Measurements from ENCODE around the gene SHANK1.

Gene SHANK1

GRCh38 chr19:50750010-50750409 is 30.4 kb upstream of the SHANK1 start:
- TF ChIP-seq NFIC (IDR thresholded peaks at IDR 0.05): no peak

DNA sequence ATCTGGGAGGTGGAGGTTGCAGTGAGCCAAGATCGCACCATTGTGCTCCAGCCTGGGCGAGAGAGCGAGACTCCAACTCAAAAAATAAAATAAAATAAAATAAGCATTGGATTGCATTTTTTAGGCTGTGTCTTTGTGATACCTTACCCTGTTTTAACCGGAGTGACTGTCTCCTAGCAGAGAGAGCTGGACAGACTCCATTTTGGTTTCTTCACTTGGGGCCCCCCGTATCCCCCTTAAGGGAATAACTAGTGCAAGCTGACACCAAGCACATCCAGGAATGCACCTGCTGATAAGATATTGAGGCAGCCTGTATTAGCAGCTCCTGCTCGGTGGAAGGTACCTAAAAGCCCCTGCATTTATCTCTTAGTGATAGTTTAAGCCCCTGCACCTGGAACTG is 29.9 kb upstream of the SHANK1 start:
- TF ChIP-seq RAD21 (IDR thresholded peaks at IDR 0.05; ENCODE audit: low read depth): no peak

- TF ChIP-seq NFIC (IDR thresholded peaks at IDR 0.05) (no peak), USF1 (IDR thresholded peaks at IDR 0.05) (0 out of 2 replicates have a peak, but pooled peaks have one; percentile 19)
These were observed 25.6 kb upstream of the SHANK1 start for GRCh38 chr19:50745221-50745620.

DNA sequence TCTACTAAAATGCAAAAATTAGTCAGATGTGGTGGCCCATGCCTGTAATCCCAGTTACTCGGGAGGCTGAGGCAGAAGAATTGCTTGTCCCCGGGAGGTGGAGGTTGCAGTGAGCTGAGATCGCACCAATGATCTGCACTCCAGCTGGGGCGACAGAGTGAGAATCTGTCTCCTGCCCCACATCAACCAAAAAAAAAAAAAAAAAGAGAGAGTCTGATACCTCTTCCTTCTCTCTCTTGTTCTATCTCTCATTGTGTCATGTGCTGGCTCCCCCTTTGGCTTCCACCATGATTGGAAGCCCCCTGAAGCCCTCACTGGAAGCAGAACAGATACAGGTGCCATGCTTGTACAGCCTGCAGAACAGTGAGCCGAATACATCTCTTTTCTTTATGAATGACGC is 23.9 kb upstream of the SHANK1 start:
- TF ChIP-seq RAD21 (IDR thresholded peaks at IDR 0.05; ENCODE audit: low read depth): no peak
- TF ChIP-seq EGR1 (IDR thresholded peaks at IDR 0.05): no peak

GRCh38 chr19:50741179-50741933 is 21.8 kb upstream of the SHANK1 start:
- TF ChIP-seq TCF12 (IDR thresholded peaks at IDR 0.05; ENCODE audit: low read depth) (no peak), EP300 (IDR thresholded peaks at IDR 0.05; ENCODE audit: borderline replicate concordance) (no peak), CEBPB (IDR thresholded peaks at IDR 0.05) (no peak), MAX (IDR thresholded peaks at IDR 0.05) (no peak), NFIC (IDR thresholded peaks at IDR 0.05) (no peak), USF1 (IDR thresholded peaks at IDR 0.05) (no peak), FOXM1 (IDR thresholded peaks at IDR 0.05; ENCODE audit: borderline replicate concordance, low read depth) (no peak), CREB1 (IDR thresholded peaks at IDR 0.05; ENCODE audit: low read depth) (no peak), REST (IDR thresholded peaks at IDR 0.05; ENCODE audit: low read depth) (no peak), TEAD4 (IDR thresholded peaks at IDR 0.05) (no peak)

DNA sequence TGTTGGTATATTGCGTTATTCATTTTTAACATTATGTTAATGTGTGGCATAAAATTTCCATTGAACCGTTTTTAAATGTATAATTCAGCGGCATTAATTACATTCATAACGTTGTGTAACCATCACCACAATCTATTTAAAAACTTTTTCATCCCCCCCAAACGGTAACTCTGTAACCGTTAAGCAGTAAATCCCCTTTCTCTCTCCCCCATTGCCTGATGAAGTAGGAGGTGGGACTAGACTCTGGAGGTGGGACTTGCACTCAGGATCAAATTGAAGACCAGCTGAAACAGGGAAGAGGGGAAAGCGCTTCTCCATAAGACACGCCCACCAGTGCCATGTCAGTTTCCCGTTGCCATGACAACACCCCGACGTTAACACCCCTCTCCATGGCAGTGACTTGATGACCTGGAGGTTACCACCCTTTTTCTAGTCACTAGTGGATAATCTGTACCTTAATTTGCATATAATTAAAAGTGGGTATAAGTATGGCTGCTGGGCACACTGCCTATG is 20.4 kb upstream of the SHANK1 start:
- TF ChIP-seq TCF12 (IDR thresholded peaks at IDR 0.05; ENCODE audit: low read depth): no peak
- no peak for TF ChIP-seq FOXM1 (IDR thresholded peaks at IDR 0.05; ENCODE audit: borderline replicate concordance, low read depth)
- TF ChIP-seq ZBTB7A (IDR thresholded peaks at IDR 0.05; ENCODE audit: low read depth): no peak
- TF ChIP-seq EP300 (IDR thresholded peaks at IDR 0.05; ENCODE audit: borderline replicate concordance): no peak
- no peak for TF ChIP-seq USF1 (IDR thresholded peaks at IDR 0.05)
- TF ChIP-seq NFIC (IDR thresholded peaks at IDR 0.05): no peak
- TF ChIP-seq RAD21 (IDR thresholded peaks at IDR 0.05; ENCODE audit: low read depth): no peak
- no peak for TF ChIP-seq CEBPB (IDR thresholded peaks at IDR 0.05)
- TF ChIP-seq TAF1 (IDR thresholded peaks at IDR 0.05; ENCODE audit: low read depth): no peak
- no peak for TF ChIP-seq YY1 (IDR thresholded peaks at IDR 0.05; ENCODE audit: low read depth)
- TF ChIP-seq CREB1 (IDR thresholded peaks at IDR 0.05; ENCODE audit: low read depth): no peak
- TF ChIP-seq REST (IDR thresholded peaks at IDR 0.05; ENCODE audit: low read depth): no peak
- TF ChIP-seq MAX (IDR thresholded peaks at IDR 0.05): no peak

Data from Ishikawa (cell line).